NCI-H1436 (cell line): ENCODE data around the gene ARMH3.
"Not testable (repeated sequence)": the region's sequence is repeated elsewhere in the genome, so short reads cannot be mapped to it uniquely, and the experiment has no call there.

Source experiments
- DNase-seq: peaks from one replicate; lab custom pipeline; 2025; lab: John Stamatoyannopoulos, UW

Gene ARMH3

GRCh38 chr10:102055647-102056419 is at the start of gene ARMH3:
TSS of gene ARMH3 (minus strand) at chr10:102056173. CDS start at chr10:102040114, 16,059 bp downstream.
- peak; percentile 91 for DNase-seq

GRCh38 chr10:102102421-102102820 is 46.4 kb upstream of the ARMH3 start:
- no peak for DNase-seq

DNA sequence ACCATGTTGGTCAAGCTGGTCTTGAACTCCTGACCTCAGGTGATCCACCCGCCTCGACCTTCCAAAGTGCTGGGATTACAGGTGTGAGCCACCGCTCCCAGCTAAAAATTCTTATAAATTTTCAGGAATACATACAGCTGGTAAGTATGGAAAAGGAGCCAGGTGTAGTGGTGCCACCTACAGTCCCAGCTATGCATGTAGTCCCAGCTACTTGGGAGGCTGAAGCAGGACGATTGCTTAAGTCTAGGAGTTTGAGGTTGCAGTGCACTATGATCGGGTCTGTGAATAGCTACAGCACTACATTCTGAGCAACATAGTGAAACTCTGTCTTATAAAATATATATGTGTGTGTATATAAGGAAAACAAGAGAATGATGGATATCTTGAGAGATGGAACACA is 45.2 kb upstream of the ARMH3 start:
- no peak for DNase-seq

DNA sequence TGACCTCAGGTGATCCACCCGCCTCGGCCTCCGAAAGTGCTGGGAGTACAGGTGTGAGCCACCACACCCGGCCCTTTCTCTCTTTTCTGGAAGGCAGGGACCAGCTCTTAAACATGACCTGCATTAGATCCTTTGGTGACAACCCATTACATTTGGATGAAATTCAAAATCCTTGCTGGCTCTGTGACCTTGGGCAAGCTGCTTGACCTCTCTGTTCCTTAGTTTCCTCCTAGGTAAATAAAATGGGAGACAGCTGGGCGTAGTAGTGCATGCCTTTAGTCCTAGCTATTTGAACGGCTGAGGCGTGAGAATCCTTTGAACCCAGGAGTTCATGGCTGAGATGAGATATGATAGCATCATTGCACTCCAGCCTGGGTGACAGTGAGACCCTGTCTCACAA is 40.5 kb upstream of the ARMH3 start:
- no peak for DNase-seq

- DNase-seq, result no peak
These were observed 34.8 kb upstream of the ARMH3 start for GRCh38 chr10:102090772-102091171.

DNA sequence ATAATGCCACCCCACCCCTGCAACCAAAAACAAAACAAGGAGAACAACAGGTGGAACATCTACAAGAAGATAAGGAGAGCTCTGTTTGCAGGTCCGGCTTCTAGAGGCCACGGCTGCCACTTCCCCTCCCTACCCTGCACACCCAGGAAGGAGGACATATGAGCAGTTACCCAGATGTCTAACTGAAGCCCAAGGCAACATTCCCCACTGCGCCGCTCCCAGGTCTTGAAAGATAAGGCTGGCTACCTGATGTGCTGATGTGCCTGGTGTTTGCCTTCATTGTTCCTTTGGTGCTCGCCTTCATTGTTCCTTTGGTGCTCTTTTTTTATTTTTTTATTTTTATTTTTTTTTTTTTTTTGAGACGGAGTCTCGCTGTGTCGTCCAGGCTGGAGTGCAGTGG is 30.2 kb upstream of the ARMH3 start:
- DNase-seq, result no peak

- no peak for DNase-seq
These were observed 29.4 kb upstream of the ARMH3 start for GRCh38 chr10:102085336-102085735.

DNA sequence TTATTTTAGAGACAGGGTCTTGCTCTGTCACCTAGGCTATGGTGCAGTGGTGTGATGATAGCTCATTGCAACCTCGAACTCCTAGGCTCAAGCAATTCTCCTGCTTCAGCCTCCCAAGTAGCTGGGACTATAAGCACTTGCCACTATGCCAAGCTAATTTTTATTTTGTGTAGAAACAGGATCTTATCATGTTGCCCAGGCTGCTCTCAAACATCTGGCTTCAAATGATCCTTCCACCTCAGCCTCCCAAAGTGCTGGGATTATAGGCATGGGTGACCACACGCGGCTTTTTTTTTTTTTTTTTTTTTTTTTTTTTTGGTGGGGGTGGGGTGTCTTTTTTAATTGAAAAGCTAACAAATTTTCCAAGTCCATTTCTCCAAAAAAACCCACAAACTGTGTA is 27.6 kb upstream of the ARMH3 start:
- no peak for DNase-seq

GRCh38 chr10:102072673-102073527 is 16.9 kb upstream of the ARMH3 start:
- peak; percentile 69 for DNase-seq

- DNase-seq, result no peak
These were observed 13.1 kb upstream of the ARMH3 start for GRCh38 chr10:102069071-102069470.

DNA sequence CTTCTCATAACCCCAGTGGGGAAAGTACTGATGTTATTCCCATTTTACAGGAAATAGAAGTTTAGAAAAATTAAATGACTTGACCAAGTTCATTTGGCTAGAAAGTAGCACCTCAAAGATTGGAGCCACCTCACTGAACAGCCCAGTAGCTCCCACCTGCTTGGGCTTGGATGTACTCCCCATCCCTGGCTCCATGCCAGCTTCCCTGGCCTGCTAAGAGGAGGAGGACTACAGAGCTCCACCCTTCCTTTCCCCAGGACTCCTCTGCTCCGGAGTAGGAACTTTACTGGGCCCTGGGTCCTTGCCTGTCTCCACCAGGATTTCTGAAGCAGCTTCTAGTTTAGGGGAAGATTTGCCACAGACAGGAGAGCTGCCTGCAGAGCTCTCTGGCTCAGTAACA is 12.2 kb upstream of the ARMH3 start:
- no peak for DNase-seq

DNA sequence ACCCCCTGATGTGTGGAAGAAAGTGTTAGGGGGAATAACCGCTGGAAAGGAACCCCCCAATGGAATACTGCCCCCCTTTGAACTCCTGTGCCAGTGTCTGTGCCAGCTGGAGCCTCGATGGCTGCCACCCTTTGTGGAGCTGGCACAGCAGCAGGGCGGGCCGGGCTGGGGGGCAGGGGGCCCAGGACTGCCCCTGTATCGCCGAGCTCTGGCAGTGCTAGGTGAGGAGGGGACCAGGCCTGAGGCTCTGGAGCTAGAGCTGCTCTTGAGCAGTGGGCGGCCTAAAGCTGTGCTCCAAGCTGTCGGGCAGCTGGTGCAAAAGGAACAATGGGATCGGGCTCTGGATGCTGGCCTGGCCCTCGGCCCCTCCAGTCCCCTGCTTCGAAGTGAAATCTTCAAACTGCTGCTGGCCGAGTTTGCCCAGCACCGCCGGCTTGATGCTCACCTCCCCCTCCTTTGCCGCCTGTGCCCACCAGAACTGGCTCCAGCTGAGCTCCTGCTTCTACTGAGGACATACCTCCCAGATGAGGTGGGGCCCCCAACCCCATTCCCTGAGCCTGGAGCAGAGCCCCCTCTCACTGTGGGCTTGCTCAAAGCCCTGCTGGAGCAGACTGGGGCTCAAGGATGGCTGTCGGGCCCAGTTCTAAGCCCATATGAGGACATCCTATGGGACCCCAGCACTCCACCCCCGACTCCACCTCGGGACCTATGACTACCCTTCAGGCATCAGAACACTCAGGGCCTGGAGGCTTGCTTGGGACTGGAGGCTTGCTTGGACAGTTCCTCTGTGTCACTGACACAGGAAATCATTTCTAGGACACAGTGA is 11.3 kb upstream of the ARMH3 start:
- DNase-seq, result no peak

GRCh38 chr10:102066399-102067088 is 10.6 kb upstream of the ARMH3 start:
- no peak for DNase-seq

DNA sequence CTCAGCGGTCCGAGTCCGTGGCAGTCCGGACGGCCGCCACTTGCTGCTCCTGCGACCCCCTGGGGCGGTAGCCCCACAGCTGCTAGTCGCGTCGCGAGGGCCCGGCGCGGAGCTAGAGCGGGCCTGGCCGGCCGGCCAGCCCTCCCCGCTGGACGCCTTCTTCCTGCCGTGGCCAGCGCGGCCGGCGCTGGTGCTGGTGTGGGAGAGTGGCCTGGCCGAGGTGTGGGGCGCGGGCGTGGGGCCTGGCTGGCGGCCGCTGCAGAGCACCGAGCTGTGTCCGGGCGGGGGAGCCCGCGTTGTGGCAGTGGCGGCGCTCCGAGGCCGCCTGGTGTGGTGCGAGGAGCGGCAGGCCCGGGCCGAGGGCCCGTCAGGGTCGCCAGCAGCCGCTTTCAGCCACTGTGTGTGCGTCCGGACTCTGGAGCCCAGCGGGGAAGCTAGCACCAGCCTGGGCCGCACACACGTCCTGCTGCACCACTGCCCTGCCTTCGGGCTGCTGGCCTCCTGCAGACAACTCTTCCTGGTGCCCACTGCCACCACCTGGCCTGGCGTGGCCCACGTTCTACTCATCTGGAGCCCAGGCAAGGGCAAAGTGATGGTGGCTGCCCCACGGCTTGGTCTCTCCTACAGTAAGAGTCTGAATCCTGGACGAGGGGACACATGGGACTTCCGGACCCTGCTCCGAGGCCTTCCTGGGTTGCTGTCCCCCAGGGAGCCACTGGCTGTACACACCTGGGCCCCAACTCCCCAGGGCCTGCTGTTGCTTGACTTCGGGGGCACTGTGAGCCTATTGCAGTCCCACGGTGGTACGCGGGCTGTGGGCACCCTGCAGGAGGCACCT is 9.8 kb upstream of the ARMH3 start:
- DNase-seq, result no peak

- DNase-seq, result peak; percentile 86
These were observed 9.0 kb upstream of the ARMH3 start, which contains the start of gene HPS6 for GRCh38 chr10:102064868-102065560. TSS of gene HPS6 (plus strand) at chr10:102065349. CDS start at chr10:102065475, 126 bp downstream.

GRCh38 chr10:102064503-102064867 is 8.5 kb upstream of the ARMH3 start:
- DNase-seq, result no peak

- no peak for DNase-seq
These were observed 4.0 kb upstream of the ARMH3 start for GRCh38 chr10:102059987-102060386.

DNA sequence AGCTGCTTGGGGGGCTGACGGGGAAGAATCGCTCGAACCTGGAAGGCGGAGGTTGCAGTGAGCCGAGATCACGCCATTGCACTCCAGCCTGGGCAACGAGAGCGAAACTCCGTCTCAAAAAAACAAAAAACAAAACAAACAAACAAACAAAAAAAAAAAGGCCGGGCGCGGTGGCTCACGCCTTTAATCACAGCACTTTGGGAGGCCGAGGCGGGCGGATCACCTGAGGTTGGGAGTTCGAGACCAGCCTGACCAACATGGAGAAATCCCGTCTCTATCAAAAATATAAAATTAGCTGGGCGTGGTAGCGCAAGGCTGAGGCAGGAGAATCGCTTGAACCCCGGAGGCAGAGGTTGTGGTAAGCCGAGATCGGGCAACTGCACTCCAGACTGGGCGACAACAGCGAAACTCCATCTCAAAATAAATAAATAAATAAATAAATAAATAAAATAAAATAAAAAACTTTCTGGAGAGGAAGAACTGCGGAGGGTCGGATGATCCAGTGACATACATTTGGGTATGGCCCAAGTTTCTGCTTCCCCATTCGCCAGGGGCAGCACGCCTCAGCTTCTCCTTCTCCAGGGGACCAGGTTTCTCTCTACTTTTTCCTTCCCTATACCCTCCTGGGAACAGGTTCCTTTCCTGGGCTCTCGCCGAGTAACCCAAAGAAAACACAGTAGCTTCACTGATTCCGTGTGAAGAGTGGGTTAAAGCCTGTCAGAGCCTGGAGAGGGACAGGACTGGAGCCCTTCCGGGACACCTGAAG is 909 bp downstream of the ARMH3 start:
- not testable (repeated sequence) for DNase-seq

- no peak for DNase-seq
These were observed 9.9 kb downstream of the ARMH3 start for GRCh38 chr10:102046095-102046494.
